HCT116 (cell line): Measurements from ENCODE around the gene RNF130.

Source experiments
- ATF3 ChIP-seq: IDR thresholded peaks from 2 replicates; pipeline ENCODE4 v1.6.1; 2012
- CEBPB ChIP-seq: IDR thresholded peaks from 2 replicates; pipeline ENCODE4 v1.6.1; 2012; ENCODE audit warnings: low read depth
- CTCF ChIP-seq, 3 experiments: fragments of 200-600 bp in 1 of 3; sonication (generic) in 1 of 3; IDR thresholded peaks in 2 of 3; conservative IDR thresholded peaks in 1 of 3; 2 replicates each; pipeline ENCODE4 v1.5.1; 2012 to 2017; ENCODE audit warnings: low read depth in 2 of 3, low read length in 2 of 3, antibody characterized with exemption in 1 of 3, borderline replicate concordance in 1 of 3, control low read depth in 1 of 3, mild to moderate bottlenecking in 1 of 3, mixed read lengths in 1 of 3, mixed run types in 1 of 3, moderate library complexity in 1 of 3; ENCODE audit not compliant: insufficient read depth in 1 of 3
- EZH2 ChIP-seq: fragments of 200-600 bp; sonication (generic); IDR thresholded peaks from 2 replicates; pipeline ENCODE4 v1.6.1; 2017; ENCODE audit warnings: antibody characterized with exemption, mixed run types
- POLR2A ChIP-seq: IDR thresholded peaks from 2 replicates; pipeline ENCODE4 v1.7.0; 2011; ENCODE audit warnings: borderline replicate concordance; ENCODE audit not compliant: insufficient read depth, insufficient read length; ENCODE audit errors: extremely low read depth

GRCh38 chr5:180060192-180060591, 11.4 kb downstream of the RNF130 start:
- TF ChIP-seq CTCF (IDR thresholded peaks at IDR 0.05 in 2 of 3, conservative IDR thresholded peaks at IDR 0.05 in 1 of 3; ENCODE audit: borderline replicate concordance in 1 of 3, insufficient read depth in 1 of 3, low read depth in 2 of 3, low read length in 2 of 3) (no peak), EZH2 (no peak), ATF3 (no peak), CEBPB (no peak), POLR2A (no peak)
